ENCODE measurements around the gene PRLH.

Gene PRLH

GRCh38 chr2:237534380-237534779 is 32.0 kb upstream of the PRLH start:
- Histone ChIP-seq H3K4me3 (ENCODE audit: low read depth, low read length) (no peak overlapping the region), H3K27ac (ENCODE audit: extremely low read depth, low read depth, low read length) (no peak overlapping the region), H3K9me3 (ENCODE audit: control insufficient read depth, insufficient read depth, low read depth, low read length) (no peaks in the 10 kb centered on the region), H3K4me1 (ENCODE audit: control insufficient read depth, insufficient read depth, low read length) (no peaks in the 10 kb centered on the region), H3K36me3 (ENCODE audit: control insufficient read depth in 2 of 2, insufficient read depth in 1 of 2, low read length in 2 of 2) (no peaks in the 10 kb centered on the region)
- TF ChIP-seq ZNF239 (tag by site-specific recombination; IDR thresholded peaks at IDR 0.05) (no peak), ZNF548 (tag by site-specific recombination; IDR thresholded peaks at IDR 0.05) (no peak), ZSCAN16 (tag by site-specific recombination; IDR thresholded peaks at IDR 0.05) (no peak), ZNF654 (tag by site-specific recombination; IDR thresholded peaks at IDR 0.05; ENCODE audit: low read depth) (no peak), BCL11A (tag by site-specific recombination; IDR thresholded peaks at IDR 0.05; ENCODE audit: low read depth) (no peak), ZNF449 (tag by site-specific recombination; IDR thresholded peaks at IDR 0.05) (no peak), ZNF37A (tag by site-specific recombination; IDR thresholded peaks at IDR 0.05) (no peak), PRDM1 (tag by site-specific recombination; IDR thresholded peaks at IDR 0.05) (no peak), REST (tag by site-specific recombination; IDR thresholded peaks at IDR 0.05) (no peak), ZNF391 (tag by site-specific recombination; IDR thresholded peaks at IDR 0.05; ENCODE audit: borderline replicate concordance, low read depth) (no peak), ZNF350 (tag by site-specific recombination; IDR thresholded peaks at IDR 0.05) (no peak), PRDM10 (tag by site-specific recombination; IDR thresholded peaks at IDR 0.05) (no peak), HOXC10 (CRISPR knock-in tag; IDR thresholded peaks at IDR 0.05) (no peak), BCL11B (tag by site-specific recombination; IDR thresholded peaks at IDR 0.05; ENCODE audit: low read depth) (no peak), ZNF626 (tag by site-specific recombination; IDR thresholded peaks at IDR 0.05) (no peak), ZNF768 (tag by site-specific recombination; IDR thresholded peaks at IDR 0.05) (no peak), ZNF843 (tag by site-specific recombination; IDR thresholded peaks at IDR 0.05) (no peak), ZNF670 (tag by site-specific recombination; IDR thresholded peaks at IDR 0.05; ENCODE audit: low read depth) (no peak), RBAK (tag by site-specific recombination; IDR thresholded peaks at IDR 0.05) (no peak)
- ChIA-PET POLR2A (no interaction called here), CTCF (interaction anchor here (1.1 to 4.0 kb wide), 5 partner anchors 19 to 382 kb away, joined by 3 to 31 read pairs (median 6); no protein-coding TSS in a partner anchor)

Measured in HEK293 (cell line).